ENCODE measurements around the gene PGGHG. TPM values are rescaled to one million over a fixed set of nuclear protein-coding genes. Genes with fewer than 3 reads are reported as not detected.

PGGHG gene
- total and polyA plus RNA-seq, 7 donors, result 1.6 to 68.0 (median 13.0) TPM

- Histone ChIP-seq H3K9me3 (no peaks in the 10 kb centered on the region), H3K4me3 (no peak overlapping the region), H3K27me3 (no peaks in the 10 kb centered on the region), H3K27ac (peak overlapping the region in 2 of 4 donors; percentile 5 to 8), H3K4me1 (peaks cover 0 to 15% (median 7%) of the 10 kb centered on the region in 4 donors), H3K36me3 (no peaks in the 10 kb centered on the region)
- DNase-seq, result peak; percentile 75
- TF ChIP-seq EP300 (IDR thresholded peaks at IDR 0.05), result no peak
- TF ChIP-seq CTCF (IDR thresholded peaks at IDR 0.05), result no peak
- TF ChIP-seq POLR2A (IDR thresholded peaks at IDR 0.05), result no peak
- TF ChIP-seq POLR2AphosphoS5 (IDR thresholded peaks at IDR 0.05), result no peak
- intact Hi-C loops (cut with DNase I), result no loop called here
- WGBS, 2 donors, result 69 to 75% methylated on average over 25 of the region's 25 CpGs
Observed at GRCh38 chr11:334264-334994, 45.5 kb downstream of the PGGHG start.

DNA sequence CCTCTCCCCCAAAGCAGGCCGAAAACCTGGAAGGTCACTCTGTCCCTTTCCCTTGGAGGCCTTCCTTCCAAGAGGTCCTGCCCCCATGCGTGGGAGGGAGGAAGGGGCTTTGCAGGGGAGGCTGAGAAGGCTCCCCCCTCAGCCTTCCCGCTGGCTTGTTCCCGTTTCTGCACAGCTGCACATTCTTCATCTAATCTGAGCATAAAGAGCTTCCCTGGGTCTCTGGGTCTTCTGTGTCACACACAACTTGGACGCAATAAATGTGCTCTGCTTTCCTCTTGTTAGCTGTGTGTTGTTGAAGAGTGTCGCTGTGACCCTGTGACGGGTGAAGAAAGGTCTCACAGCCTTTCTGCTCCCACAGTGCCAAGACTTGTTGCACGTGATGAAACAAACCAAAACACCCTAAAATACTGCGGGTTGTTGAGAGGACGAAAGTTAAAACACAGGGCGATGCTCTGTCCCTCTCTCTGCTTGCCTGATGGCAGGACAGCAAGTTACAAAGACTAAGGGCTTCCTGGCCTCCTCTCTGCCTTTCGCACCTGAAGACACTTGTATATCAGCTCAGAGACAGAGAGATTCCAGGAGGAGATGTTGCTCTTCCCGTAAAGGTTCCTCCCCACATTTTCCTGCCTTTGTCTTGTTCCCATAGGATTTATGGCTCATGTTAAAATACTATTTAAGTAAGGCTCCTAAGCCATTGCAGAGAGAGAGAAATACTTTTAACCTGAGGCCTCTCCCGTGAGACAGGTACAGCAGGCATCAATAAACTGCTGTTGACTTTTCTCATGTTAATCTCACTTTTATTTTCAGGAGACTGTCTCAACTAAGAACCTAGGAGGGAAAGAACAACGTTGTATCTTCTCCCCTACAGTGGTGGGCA is 47.1 kb downstream of the PGGHG start:
- DNase-seq, result peak; percentile 64

GRCh38 chr11:336659-337198 is 47.8 kb downstream of the PGGHG start:
- H3K9me3 ChIP-seq, result no peaks in the 10 kb centered on the region
- no peak overlapping the region for H3K4me3 ChIP-seq
- peaks cover 0 to 15% (median 7%) of the 10 kb centered on the region in 4 donors for H3K4me1 ChIP-seq
- no peaks in the 10 kb centered on the region for H3K36me3 ChIP-seq
- 22 to 65% methylated on average over 4 of the region's 4 CpGs for WGBS, 2 donors
- no peaks in the 10 kb centered on the region for H3K27me3 ChIP-seq
- H3K27ac ChIP-seq, result peak overlapping the region; percentile 59 to 74 (median 61)
- DNase-seq, result peak; percentile 11
- intact Hi-C loops (cut with DNase I), result no loop called here
- TF ChIP-seq CTCF (IDR thresholded peaks at IDR 0.05) (no peak), POLR2A (IDR thresholded peaks at IDR 0.05) (no peak), EP300 (IDR thresholded peaks at IDR 0.05) (no peak), POLR2AphosphoS5 (IDR thresholded peaks at IDR 0.05) (no peak)

More for the DNA sequence above, 47.1 kb downstream of the PGGHG start:
- intact Hi-C loops (cut with DNase I), result no loop called here
- Histone ChIP-seq H3K27ac (peak overlapping the region; percentile 59 to 74 (median 61)), H3K27me3 (no peaks in the 10 kb centered on the region), H3K36me3 (no peaks in the 10 kb centered on the region), H3K4me3 (no peak overlapping the region), H3K9me3 (no peaks in the 10 kb centered on the region), H3K4me1 (peaks cover 0 to 15% (median 7%) of the 10 kb centered on the region in 4 donors)
- TF ChIP-seq POLR2A (IDR thresholded peaks at IDR 0.05) (no peak), POLR2AphosphoS5 (IDR thresholded peaks at IDR 0.05) (no peak), EP300 (IDR thresholded peaks at IDR 0.05) (no peak), CTCF (IDR thresholded peaks at IDR 0.05) (no peak)
- 44 to 48% methylated on average over 15 of the region's 15 CpGs for WGBS, 2 donors

DNA sequence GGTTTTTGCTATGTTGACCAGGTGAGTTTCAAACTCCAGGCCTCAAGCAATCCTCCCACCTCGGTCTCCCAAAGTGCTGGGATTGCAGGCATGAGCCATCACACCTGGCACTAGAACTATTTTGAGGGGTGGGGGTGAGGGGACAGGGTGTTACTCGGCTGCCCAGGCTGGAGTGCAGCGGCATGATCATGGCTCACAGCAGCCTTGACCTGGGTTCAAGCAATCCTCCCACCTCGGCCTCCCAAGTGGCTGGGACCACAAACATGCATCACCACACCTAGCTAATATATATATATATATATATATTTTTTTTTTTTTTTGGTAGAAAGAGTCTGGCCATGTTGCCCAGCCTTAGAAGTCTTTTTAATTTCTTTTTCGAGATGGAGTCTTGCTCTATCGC is 48.8 kb downstream of the PGGHG start:
- intact Hi-C loops (cut with DNase I), result no loop called here
- Histone ChIP-seq H3K4me1 (peaks cover 0 to 15% (median 7%) of the 10 kb centered on the region in 4 donors), H3K27me3 (no peaks in the 10 kb centered on the region), H3K27ac (no peak overlapping the region), H3K36me3 (no peaks in the 10 kb centered on the region), H3K4me3 (no peak overlapping the region), H3K9me3 (no peaks in the 10 kb centered on the region)
- WGBS, 2 donors, result 96 to 97% methylated on average over 6 of the region's 6 CpGs
- DNase-seq, result peak; percentile 38
- TF ChIP-seq CTCF (IDR thresholded peaks at IDR 0.05) (no peak), EP300 (IDR thresholded peaks at IDR 0.05) (no peak), POLR2AphosphoS5 (IDR thresholded peaks at IDR 0.05) (no peak), POLR2A (IDR thresholded peaks at IDR 0.05) (no peak)

All from sigmoid colon (tissue), 7 donors.